ENCODE results near the gene JMY.

The JMY gene, protein sequence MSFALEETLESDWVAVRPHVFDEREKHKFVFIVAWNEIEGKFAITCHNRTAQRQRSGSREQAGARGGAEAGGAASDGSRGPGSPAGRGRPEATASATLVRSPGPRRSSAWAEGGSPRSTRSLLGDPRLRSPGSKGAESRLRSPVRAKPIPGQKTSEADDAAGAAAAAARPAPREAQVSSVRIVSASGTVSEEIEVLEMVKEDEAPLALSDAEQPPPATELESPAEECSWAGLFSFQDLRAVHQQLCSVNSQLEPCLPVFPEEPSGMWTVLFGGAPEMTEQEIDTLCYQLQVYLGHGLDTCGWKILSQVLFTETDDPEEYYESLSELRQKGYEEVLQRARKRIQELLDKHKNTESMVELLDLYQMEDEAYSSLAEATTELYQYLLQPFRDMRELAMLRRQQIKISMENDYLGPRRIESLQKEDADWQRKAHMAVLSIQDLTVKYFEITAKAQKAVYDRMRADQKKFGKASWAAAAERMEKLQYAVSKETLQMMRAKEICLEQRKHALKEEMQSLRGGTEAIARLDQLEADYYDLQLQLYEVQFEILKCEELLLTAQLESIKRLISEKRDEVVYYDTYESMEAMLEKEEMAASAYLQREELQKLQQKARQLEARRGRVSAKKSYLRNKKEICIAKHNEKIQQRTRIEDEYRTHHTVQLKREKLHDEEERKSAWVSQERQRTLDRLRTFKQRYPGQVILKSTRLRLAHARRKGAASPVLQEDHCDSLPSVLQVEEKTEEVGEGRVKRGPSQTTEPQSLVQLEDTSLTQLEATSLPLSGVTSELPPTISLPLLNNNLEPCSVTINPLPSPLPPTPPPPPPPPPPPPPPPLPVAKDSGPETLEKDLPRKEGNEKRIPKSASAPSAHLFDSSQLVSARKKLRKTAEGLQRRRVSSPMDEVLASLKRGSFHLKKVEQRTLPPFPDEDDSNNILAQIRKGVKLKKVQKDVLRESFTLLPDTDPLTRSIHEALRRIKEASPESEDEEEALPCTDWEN
- 0.52 to 12.7 (median 5.5) reads per million in 18 experiments for total RNA-seq

- peak; percentile 70 to 90 for DNase-seq
These were observed at the start of gene JMY for GRCh38 chr5:79235634-79236361. JMY (plus strand) TSS chr5:79236131; CDS start chr5:79236651, 520 bp downstream.

- DNase-seq = no peak
These were observed 49.5 kb upstream of the JMY start for GRCh38 chr5:79186455-79186854.

GRCh38 chr5:79189439-79190234 is 46.3 kb upstream of the JMY start:
- no peak for DNase-seq

GRCh38 chr5:79190235-79190529 is 45.7 kb upstream of the JMY start:
- DNase-seq = no peak

GRCh38 chr5:79191457-79191856 is 44.5 kb upstream of the JMY start:
- no peak for DNase-seq

DNA sequence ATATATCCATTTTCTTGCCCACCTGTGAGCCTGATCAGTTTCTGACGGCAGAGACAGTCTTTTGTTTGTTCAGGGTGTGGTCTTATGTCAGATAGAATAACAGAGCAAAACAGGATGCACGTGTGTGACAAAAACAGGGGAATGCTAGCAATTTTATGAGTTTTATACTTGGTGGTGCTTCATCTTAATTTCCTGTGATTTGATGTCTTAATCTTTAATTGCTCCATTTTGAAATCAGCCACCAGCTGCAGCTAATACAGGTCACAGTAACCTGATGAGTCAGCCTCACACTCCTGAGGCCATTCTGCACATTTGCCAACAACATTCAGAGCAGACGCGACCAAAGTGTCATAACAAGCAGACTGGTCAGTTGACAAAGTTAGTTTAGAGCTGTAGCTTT is 42.3 kb upstream of the JMY start:
- no peak for DNase-seq

DNA sequence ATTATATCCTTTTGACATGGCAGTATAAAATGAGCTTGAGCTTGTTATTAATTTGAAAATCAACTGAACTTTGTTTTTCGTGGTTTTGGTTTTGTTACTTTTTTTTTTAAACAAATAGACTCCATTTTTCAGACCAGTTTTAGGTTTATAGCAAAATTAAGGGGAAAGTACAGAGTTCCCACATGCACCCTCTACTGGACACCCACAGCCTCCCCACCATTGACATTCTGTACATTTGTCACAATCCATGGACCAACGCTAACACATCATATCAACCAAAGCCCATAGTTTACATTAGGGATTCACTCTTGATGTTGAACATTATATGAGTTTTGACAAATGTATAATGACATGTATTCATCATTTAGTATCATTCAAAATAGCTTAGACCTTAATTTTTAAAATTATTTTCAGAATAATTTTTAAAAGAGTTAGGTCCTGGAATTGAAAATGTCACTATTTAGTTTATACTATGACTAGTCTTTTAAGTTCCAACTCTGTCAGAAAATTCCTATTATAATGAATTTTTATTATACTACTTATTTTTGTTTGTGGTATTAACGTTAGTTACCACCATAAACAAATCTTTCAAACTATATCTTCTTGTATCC is 35.3 kb upstream of the JMY start:
- peak in 1 of 2 donors; percentile 34 for DNase-seq

GRCh38 chr5:79201206-79201605 is 34.7 kb upstream of the JMY start:
- DNase-seq = no peak

- no peak for DNase-seq
These were observed 33.9 kb upstream of the JMY start for GRCh38 chr5:79202076-79202475.

GRCh38 chr5:79205965-79206364 is 30.0 kb upstream of the JMY start:
- DNase-seq = no peak

DNA sequence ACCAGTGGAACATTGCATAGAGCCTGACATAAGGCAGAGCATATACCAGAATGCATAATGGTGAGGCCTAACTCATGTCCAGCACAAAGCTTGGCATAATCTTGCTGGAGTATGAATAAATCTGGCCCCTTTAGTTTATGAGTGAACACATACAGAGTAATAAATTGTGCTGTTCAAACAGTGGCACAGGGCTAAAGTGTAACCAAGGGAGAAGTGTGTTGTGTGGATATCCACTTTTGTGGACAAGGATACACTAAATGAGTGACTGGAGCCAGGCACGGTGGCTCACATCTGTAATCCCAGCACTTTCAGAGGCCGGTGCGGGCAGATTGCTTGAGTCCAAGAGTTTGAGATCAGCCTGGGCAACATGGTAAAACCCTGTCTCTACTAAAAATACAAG is 29.4 kb upstream of the JMY start:
- DNase-seq = no peak

DNA sequence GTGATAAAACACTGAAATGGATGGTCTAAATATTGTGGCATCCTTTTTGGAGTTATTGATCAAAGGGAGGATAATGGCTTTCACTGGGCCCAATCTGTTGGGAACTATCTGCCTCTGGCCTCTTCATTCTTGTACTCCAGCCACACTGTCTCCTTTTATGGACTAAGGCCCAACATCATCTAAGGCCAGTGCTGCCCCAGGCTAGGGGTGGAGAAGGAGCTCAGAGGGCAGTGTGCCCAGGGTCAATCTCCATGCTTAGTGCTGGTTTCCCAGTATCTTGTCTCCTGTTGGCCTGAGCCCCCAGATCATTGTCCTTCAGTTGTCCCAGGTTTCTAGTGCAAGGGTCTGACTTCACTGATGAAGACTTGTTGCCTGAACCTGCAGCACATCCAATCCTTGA is 26.4 kb upstream of the JMY start:
- DNase-seq = no peak

DNA sequence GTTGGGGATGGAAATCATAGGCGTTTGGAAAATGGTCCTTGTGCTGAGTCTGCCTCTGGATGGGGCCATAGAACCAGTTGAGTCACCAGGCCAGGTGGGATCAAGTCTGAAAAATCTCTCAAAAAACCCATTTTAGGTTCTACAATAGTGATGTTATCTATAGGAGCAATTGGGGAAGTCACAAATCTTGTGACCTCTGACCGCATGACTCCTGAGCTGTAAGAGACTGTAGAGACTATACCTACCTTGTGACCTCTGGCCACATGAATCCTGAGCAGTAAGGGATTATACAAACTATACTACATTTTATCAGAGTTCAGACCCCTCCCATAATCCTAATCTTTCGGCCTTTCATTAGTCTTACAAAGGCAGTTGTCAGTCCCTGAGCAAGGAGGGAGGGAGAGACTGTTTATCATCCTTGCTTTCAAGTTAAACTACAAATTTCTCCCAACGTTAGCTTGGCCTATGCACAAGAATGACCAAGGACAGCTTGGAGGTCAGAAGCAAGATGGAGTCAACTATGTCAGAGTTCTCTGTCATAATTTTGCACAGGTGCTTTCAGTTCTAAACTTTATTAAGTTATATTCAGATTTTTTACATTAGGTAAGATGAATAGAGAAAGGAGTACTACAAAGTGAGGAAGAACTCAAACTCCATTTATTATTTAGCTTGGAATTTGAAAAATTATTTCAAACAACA is 11.5 kb upstream of the JMY start:
- DNase-seq = peak; percentile 40 to 74

DNA sequence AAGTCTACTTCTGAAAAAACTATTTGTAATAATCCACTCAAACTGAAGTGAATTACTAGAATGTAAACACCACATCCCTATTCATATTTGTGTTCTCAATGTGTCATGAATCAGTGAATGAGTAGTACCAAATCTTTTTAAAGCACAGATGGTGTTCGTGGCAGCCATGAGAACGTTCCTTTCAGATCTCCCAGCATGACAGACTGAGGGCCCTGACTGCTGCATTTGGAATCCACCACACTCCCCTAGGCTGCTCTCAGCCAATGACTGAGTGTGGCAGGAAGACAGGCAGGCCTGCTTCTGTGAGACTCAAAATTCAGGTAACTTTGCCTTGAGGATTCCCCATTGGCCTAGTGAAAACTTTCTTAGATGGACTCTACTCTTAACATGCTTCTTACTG is 10.9 kb upstream of the JMY start:
- DNase-seq = no peak

GRCh38 chr5:79225441-79225840 is 10.5 kb upstream of the JMY start:
- DNase-seq = no peak

GRCh38 chr5:79227484-79228025 is 8.4 kb upstream of the JMY start:
- DNase-seq = peak; percentile 22 to 48

DNA sequence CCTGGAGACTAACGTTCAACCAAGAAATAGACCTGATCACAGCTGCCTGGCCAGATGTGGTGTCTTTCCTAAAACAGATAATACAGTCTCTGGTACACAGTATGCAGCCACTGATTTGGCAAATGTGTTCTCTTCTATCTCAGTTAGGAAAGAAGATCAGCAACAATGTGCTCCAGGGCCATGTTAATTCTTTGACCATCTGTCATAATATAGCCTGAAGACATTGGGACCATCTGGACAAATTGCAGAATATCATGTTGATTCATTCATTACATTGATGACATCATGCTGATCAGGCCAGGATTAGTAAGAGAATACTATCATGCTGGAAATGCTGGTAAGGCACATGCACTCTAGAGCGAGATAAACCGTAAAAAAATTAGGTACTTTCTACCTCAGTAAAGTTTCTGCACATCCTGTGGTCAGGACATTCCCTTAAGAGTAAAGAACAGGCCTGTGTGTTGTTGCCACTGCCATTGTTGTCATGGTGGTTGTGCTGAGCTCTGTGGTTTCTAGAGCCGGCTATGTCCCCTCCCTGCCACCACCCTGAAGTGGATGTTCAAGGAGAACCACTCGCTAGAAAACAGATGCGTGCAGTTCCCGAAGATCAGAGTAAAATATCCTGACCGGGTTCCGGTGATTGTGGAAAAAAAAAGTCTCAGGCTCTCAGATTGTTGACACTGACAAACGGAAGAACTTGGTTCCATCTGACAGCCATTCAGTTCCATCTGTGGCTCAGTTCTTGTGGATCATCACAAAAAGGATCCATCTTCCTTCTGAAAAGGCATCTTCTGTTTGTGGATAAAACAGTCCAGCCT is 6.4 kb upstream of the JMY start:
- DNase-seq = no peak

DNA sequence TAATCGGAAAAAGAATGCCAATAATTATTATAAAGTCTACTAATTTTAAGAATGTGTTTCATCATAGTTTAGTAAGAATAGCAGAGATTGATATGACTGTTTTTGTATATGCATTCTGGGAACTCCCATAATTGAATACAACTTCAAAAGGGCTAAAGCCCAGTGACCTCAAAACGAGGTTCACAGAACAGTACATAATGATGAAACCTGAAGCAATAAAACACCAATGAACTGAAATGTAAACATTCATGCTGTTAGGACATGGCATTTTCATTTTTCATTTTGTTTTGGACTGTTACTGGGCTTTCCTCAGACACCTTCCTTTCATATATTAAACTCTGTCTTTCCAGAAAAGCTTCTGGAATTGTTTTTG is 684 bp upstream of the JMY start:
- DNase-seq = peak in 1 of 2 donors; percentile 22

GRCh38 chr5:79236362-79236969 is 535 bp downstream of the JMY start:
- peak in 1 of 2 donors; percentile 27 for DNase-seq

Measured in inflammatory macrophage (primary cell).